ENCODE results near the gene TFEB. TPM values are rescaled to one million over a fixed set of nuclear protein-coding genes. Genes with fewer than 3 reads are reported as not detected.

The TFEB gene
- polyA plus RNA-seq, 1 donor (not counting 4 experiments of a cell fraction or from before 2014, with no cell fraction given) = 4.3 TPM

DNA sequence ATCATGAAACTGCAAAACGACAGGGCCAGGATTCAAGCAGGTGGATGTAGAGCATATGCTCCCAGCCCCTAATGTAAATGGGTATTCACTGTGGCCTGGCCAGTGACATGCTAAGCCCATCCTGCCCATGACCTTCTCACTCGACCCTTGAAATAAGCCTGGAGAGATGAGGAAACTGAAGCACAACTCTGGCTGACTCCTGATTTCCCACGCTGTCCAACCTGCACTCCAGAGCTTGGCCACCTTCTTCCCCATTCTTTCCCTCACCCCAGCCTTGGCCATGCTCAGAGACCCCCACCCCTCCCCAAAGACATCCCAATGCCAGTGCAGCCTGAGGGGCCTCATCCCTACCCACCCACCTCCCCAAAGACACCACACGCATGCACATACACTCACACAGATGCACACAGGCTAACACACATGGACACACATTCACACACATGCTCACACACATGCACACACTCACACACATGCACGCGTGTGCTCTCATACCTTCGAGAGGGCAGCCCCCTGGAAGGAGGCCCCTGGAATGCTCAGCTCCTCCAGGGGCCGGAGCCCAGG is 12.4 kb downstream of the TFEB start:
- Histone ChIP-seq H3K9me1 (ENCODE audit: control insufficient read depth, extremely low read depth, insufficient read depth, low read length) (no peaks in the 10 kb centered on the region), H3K79me2 (ENCODE audit: control insufficient read depth, insufficient read depth, low read length) (no peaks in the 10 kb centered on the region), H3K27me3 (ENCODE audit: control insufficient read depth, extremely low read depth, insufficient read depth, low read length) (no peaks in the 10 kb centered on the region), H3K27ac (ENCODE audit: control insufficient read depth, insufficient read depth, low read length) (no peak overlapping the region), H3K4me3 (ENCODE audit: control insufficient read depth in 2 of 3, extremely low read depth in 1 of 3, insufficient read depth in 2 of 3, low read depth in 1 of 3, low read length in 3 of 3) (peak overlapping the region in 1 of 3 experiments; percentile 38), H3K9me3 (ENCODE audit: control insufficient read depth, low read depth, low read length) (no peaks in the 10 kb centered on the region), H3K36me3 (ENCODE audit: control insufficient read depth in 2 of 2, extremely low read depth in 1 of 2, insufficient read depth in 2 of 2, low read length in 2 of 2) (no peaks in the 10 kb centered on the region), H3K4me2 (ENCODE audit: control insufficient read depth, extremely low read depth, insufficient read depth, low read depth, low read length) (peak overlapping the region; percentile 56), H3K4me1 (ENCODE audit: control insufficient read depth, extremely low read depth, insufficient read depth, low read length) (peaks cover 33% of the 10 kb centered on the region), H3K9ac (ENCODE audit: control insufficient read depth, extremely low read depth, insufficient read depth, low read length) (no peak overlapping the region), H4K20me1 (ENCODE audit: control insufficient read depth, extremely low read depth, insufficient read depth, low read length) (no peaks in the 10 kb centered on the region), H2AFZ (ENCODE audit: control insufficient read depth, low read length) (no peak overlapping the region)
- dilution Hi-C loops (cut with MboI; ENCODE audit: extremely low pct_ligation_motif_present, low sequenced_read_pairs) = no loop called here
- FAIRE-seq (no peak), DNase-seq (ENCODE audit: low read depth, low spot score) (no peak)
- TF ChIP-seq, protein P1, sequence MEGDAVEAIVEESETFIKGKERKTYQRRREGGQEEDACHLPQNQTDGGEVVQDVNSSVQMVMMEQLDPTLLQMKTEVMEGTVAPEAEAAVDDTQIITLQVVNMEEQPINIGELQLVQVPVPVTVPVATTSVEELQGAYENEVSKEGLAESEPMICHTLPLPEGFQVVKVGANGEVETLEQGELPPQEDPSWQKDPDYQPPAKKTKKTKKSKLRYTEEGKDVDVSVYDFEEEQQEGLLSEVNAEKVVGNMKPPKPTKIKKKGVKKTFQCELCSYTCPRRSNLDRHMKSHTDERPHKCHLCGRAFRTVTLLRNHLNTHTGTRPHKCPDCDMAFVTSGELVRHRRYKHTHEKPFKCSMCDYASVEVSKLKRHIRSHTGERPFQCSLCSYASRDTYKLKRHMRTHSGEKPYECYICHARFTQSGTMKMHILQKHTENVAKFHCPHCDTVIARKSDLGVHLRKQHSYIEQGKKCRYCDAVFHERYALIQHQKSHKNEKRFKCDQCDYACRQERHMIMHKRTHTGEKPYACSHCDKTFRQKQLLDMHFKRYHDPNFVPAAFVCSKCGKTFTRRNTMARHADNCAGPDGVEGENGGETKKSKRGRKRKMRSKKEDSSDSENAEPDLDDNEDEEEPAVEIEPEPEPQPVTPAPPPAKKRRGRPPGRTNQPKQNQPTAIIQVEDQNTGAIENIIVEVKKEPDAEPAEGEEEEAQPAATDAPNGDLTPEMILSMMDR (optimal IDR thresholded peaks at IDR 0.05 in 1 of 3, IDR thresholded peaks at IDR 0.05 in 1 of 3, conservative IDR thresholded peaks at IDR 0.05 in 1 of 3; ENCODE audit: extremely low read depth in 1 of 3, insufficient read depth in 2 of 3, low read length in 3 of 3) = no peak
- no peak for TF ChIP-seq EZH2 (IDR thresholded peaks at IDR 0.05; ENCODE audit: low read length)

DNA sequence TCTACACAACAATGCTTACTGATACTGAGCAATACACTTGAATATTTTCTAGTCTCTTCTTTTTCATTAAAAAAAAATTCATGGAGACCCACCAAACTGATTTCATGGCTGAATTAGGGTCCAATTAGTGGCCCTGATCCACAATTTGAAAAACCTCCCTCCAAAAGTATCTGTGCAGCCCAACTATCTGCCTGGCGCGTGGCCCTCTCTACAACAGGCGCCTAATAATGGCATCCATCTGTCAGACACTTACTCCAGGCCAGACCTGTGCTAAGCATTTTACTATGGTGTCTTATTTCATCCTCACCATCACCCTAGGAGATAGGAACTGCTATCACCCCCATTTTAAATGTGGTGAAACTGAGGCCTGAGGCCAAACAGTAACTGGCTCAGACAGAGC is 14.0 kb downstream of the TFEB start:
- no peaks in the 10 kb centered on the region for H3K27me3 ChIP-seq (ENCODE audit: control insufficient read depth, extremely low read depth, insufficient read depth, low read length)
- no peaks in the 10 kb centered on the region for H3K9me3 ChIP-seq (ENCODE audit: control insufficient read depth, low read depth, low read length)
- no peaks in the 10 kb centered on the region for H3K79me2 ChIP-seq (ENCODE audit: control insufficient read depth, insufficient read depth, low read length)
- H2AFZ ChIP-seq (ENCODE audit: control insufficient read depth, low read length) = no peak overlapping the region
- H3K27ac ChIP-seq (ENCODE audit: control insufficient read depth, insufficient read depth, low read length) = no peak overlapping the region
- TF ChIP-seq, protein P1 (optimal IDR thresholded peaks at IDR 0.05 in 1 of 3, IDR thresholded peaks at IDR 0.05 in 1 of 3, conservative IDR thresholded peaks at IDR 0.05 in 1 of 3; ENCODE audit: extremely low read depth in 1 of 3, insufficient read depth in 2 of 3, low read length in 3 of 3) = no peak
- no peak for TF ChIP-seq EZH2 (IDR thresholded peaks at IDR 0.05; ENCODE audit: low read length)
- no peak overlapping the region for H3K4me2 ChIP-seq (ENCODE audit: control insufficient read depth, extremely low read depth, insufficient read depth, low read depth, low read length)
- H3K9me1 ChIP-seq (ENCODE audit: control insufficient read depth, extremely low read depth, insufficient read depth, low read length) = no peaks in the 10 kb centered on the region
- no peak overlapping the region for H3K4me3 ChIP-seq (ENCODE audit: control insufficient read depth in 2 of 3, extremely low read depth in 1 of 3, insufficient read depth in 2 of 3, low read depth in 1 of 3, low read length in 3 of 3)
- H3K4me1 ChIP-seq (ENCODE audit: control insufficient read depth, extremely low read depth, insufficient read depth, low read length) = peaks cover 41% of the 10 kb centered on the region
- DNase-seq (ENCODE audit: low read depth, low spot score) (no peak), FAIRE-seq (no peak)
- dilution Hi-C loops (cut with MboI; ENCODE audit: extremely low pct_ligation_motif_present, low sequenced_read_pairs) = no loop called here
- no peaks in the 10 kb centered on the region for H3K36me3 ChIP-seq (ENCODE audit: control insufficient read depth in 2 of 2, extremely low read depth in 1 of 2, insufficient read depth in 2 of 2, low read length in 2 of 2)
- no peak overlapping the region for H3K9ac ChIP-seq (ENCODE audit: control insufficient read depth, extremely low read depth, insufficient read depth, low read length)
- H4K20me1 ChIP-seq (ENCODE audit: control insufficient read depth, extremely low read depth, insufficient read depth, low read length) = no peaks in the 10 kb centered on the region
